Germinal center (tissue), 1 donor: ENCODE measurements around the gene R3HDM2.

ENCODE experiments used
- DNase-seq: peaks from one replicate; pipeline ENCODE4 v3.0.0; 2012; ENCODE audit warnings: mixed read lengths, low spot score

Gene R3HDM2

GRCh38 chr12:57467212-57467874 is 36.5 kb upstream of the R3HDM2 start:
- no peak for DNase-seq

DNA sequence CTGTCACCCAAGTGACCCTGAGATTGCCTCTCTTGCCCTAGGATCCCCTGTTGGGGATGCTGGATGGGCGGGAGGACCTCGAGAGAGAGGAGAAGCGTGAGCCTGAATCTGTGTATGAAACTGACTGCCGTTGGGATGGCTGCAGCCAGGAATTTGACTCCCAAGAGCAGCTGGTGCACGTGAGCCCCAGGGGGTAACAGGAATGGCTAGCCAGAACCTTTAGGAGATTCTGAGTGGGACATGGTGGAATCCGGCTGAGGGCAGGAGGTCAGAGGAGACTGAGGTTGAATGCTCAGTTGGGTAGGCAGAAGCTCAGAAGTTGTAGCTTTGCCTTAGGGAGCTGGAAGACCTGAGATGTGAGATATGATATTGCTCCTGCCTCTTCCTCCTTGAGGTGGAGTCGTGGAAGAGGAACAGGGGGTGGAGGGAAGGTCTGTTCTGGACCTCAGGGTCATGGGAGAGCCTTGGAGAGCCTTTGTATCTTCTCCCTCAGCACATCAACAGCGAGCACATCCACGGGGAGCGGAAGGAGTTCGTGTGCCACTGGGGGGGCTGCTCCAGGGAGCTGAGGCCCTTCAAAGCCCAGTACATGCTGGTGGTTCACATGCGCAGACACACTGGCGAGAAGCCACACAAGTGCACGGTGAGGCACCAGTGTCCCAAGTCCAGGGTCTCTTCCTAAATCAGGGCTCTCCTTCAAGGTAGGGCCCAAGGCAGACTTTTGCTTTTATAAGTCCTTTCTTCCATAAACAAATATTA is 35.1 kb upstream of the R3HDM2 start:
- no peak for DNase-seq

DNA sequence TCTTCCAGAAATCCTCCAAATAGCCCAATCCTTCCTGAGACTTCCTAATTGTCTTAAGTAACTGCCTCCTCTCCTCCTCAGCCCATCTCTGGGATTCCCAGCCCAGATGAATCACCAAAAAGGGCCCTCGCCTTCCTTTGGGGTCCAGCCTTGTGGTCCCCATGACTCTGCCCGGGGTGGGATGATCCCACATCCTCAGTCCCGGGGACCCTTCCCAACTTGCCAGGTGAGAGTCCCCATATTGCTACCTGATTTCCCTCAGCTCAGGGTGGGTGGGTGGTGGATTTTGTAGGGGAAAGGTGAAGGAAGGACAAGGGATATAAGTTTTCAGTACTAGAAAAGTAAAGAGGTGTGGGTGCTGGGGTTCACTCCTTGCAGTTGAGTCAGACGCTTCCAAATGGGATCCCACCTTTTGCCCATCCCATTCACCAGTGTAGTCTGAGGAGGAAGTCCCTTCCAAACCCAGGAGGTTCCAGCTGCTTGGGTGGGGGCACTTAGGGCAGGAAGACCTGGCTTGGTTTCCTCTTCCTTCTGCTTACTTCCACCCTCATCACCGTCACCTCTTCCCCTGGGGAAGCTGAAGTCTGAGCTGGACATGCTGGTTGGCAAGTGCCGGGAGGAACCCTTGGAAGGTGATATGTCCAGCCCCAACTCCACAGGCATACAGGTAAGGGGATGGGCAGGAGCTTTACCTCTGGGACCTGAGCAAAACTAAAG is 34.3 kb upstream of the R3HDM2 start:
- no peak for DNase-seq

- DNase-seq = no peak
Observed at GRCh38 chr12:57464569-57464968, 33.7 kb upstream of the R3HDM2 start.

- DNase-seq = no peak
Observed at GRCh38 chr12:57462912-57463253, 32.0 kb upstream of the R3HDM2 start.

DNA sequence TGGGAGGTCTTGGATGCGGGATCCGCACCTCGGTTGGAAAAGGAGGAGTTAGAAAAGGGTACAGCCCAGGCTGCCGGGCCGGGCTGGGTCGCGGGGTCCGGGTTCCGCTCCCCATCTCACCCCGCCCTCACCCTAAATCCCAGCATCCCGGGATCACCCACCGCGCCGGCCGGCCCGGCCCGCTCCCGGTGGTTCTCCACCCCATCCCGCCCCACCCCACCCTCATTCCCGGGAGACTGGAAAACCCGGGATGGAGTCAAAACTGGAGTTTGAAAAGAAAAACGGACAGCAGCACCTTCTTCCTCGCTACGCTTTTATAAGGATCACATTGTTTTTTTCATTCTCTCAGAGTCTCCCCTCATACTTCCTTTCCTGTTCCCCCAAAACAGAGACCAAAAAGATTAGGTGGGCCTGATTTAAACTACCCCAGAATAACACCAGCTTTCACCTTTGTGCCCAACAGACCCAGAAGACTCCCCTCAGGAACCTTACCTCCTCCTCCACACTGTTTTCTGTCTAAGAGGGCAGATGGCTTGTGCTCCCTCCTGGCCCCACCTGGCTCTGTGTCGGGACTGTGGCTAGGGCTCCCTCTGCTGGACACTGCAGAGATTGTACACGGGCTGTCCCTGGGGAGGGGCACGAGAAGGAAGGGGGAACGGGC is 31.5 kb upstream of the R3HDM2 start:
- DNase-seq = peak; percentile 94

- DNase-seq = no peak
Observed at GRCh38 chr12:57461917-57462250, 31.0 kb upstream of the R3HDM2 start.

GRCh38 chr12:57461276-57461916 is 30.6 kb upstream of the R3HDM2 start:
- DNase-seq = peak; percentile 53

GRCh38 chr12:57460841-57461275 is 30.0 kb upstream of the R3HDM2 start:
- DNase-seq = no peak

- DNase-seq = no peak
Observed at GRCh38 chr12:57460468-57460784, 29.6 kb upstream of the R3HDM2 start.

DNA sequence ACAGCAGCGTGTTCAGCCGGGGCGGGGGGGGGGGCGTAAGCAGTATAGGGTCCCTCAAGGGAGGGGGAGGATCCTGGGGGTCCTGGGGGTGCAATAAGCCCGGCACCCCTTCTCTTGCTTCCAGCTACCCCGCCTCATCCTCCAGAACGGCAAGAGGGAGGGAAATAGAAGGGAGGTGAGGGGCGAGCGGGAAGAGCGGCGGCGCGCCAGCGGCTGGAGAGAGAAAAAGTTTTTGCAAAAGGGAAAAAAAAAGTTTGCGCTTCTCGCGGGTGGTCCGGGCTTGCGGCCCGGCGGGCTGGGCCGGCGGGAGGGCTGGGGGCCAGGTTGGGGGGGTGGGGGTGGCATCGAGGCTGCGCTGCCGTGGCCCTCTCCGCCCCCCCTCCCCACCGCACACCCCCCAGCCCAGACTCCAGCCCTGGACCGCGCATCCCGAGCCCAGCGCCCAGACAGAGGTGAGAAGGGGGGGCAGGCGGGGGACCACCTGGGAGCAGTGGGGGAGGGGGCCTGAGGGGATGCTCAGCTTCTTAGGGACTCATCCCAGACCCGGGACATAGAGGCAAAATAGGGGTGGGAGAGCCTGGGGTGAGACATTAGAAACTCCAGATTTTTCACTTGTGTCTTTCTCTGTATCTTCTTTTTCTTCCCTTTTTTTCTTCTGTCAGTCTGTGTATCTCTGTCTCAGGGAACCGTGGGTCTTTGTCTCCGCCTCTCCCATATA is 29.1 kb upstream of the R3HDM2 start, which contains the start of gene GLI1:
Gene GLI1, plus strand, starts transcription at position 36 of the 718 bp plus-strand sequence. CDS start 3,907 bp downstream, outside the sequence.
- no peak for DNase-seq

- DNase-seq = peak; percentile 82
Observed at GRCh38 chr12:57459055-57459749, 28.4 kb upstream of the R3HDM2 start.

- no peak for DNase-seq
Observed at GRCh38 chr12:57458665-57459054, 27.8 kb upstream of the R3HDM2 start.

DNA sequence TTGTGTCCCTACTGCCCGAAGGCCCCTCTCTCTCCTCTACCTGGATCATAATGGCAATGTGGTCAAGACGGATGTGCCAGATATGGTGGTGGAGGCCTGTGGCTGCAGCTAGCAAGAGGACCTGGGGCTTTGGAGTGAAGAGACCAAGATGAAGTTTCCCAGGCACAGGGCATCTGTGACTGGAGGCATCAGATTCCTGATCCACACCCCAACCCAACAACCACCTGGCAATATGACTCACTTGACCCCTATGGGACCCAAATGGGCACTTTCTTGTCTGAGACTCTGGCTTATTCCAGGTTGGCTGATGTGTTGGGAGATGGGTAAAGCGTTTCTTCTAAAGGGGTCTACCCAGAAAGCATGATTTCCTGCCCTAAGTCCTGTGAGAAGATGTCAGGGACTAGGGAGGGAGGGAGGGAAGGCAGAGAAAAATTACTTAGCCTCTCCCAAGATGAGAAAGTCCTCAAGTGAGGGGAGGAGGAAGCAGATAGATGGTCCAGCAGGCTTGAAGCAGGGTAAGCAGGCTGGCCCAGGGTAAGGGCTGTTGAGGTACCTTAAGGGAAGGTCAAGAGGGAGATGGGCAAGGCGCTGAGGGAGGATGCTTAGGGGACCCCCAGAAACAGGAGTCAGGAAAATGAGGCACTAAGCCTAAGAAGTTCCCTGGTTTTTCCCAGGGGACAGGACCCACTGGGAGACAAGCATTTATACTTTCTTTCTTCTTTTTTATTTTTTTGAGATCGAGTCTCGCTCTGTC is 26.1 kb upstream of the R3HDM2 start:
- no peak for DNase-seq

DNA sequence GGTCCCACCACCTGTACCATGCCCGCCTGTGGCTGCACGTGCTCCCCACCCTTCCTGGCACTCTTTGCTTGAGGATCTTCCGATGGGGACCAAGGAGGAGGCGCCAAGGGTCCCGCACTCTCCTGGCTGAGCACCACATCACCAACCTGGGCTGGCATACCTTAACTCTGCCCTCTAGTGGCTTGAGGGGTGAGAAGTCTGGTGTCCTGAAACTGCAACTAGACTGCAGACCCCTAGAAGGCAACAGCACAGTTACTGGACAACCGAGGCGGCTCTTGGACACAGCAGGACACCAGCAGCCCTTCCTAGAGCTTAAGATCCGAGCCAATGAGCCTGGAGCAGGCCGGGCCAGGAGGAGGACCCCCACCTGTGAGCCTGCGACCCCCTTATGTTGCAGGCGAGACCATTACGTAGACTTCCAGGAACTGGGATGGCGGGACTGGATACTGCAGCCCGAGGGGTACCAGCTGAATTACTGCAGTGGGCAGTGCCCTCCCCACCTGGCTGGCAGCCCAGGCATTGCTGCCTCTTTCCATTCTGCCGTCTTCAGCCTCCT is 25.4 kb upstream of the R3HDM2 start:
- DNase-seq = peak; percentile 58

DNA sequence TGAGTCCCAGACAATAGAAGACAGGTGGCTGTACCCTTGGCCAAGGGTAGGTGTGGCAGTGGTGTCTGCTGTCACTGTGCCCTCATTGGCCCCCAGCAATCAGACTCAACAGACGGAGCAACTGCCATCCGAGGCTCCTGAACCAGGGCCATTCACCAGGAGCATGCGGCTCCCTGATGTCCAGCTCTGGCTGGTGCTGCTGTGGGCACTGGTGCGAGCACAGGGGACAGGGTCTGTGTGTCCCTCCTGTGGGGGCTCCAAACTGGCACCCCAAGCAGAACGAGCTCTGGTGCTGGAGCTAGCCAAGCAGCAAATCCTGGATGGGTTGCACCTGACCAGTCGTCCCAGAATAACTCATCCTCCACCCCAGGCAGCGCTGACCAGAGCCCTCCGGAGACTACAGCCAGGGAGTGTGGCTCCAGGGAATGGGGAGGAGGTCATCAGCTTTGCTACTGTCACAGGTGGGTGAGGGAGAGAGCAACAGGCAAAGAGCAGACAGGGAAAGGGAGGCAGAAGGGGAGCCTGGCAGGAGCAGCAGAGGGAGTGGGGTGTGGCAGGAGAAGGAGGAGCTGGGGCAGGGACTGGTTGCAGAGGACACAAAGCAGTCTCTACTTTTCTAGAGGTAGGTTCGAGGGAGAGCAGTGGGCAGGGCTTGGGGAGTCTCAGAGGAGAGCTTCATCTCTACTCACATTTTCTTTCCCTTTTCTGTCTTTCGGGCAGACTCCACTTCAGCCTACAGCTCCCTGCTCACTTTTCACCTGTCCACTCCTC is 24.7 kb upstream of the R3HDM2 start:
- no peak for DNase-seq

- DNase-seq = no peak
Observed at GRCh38 chr12:57454566-57455373, 23.9 kb upstream of the R3HDM2 start, which contains the start of gene INHBE. Gene INHBE, plus strand, starts transcription at chr12:57455307. Its CDS starts 230 bp downstream, at chr12:57455537.

- no peak for DNase-seq
Observed at GRCh38 chr12:57454213-57454565, 23.3 kb upstream of the R3HDM2 start.
